Fibroblast of lung (primary cell): ENCODE measurements around the gene ZBTB7C. TPM values are rescaled to one million over a fixed set of nuclear protein-coding genes. Genes with fewer than 3 reads are reported as not detected.

ENCODE experiments used
- DNase-seq, 2 donors: peaks; one replicate each; pipeline versions ENCODE4 v3.0.0 to v3.0.0-alpha.2; 2010; ENCODE audit warnings: low read depth in 2 of 2
- H2AFZ ChIP-seq: 2 replicates; pipeline ENCODE4 v1.5.1; 2012; ENCODE audit warnings: low read length, control low read depth, inconsistent platforms
- H3K27ac ChIP-seq: 2 replicates; pipeline ENCODE4 v1.5.1; 2011; ENCODE audit warnings: low read length, control low read depth; ENCODE audit not compliant: insufficient read depth
- H3K27me3 ChIP-seq: 2 replicates; pipeline ENCODE4 v1.5.1; 2011; ENCODE audit warnings: mild to moderate bottlenecking, low read length; ENCODE audit not compliant: control insufficient read depth, insufficient read depth
- H3K36me3 ChIP-seq: 2 replicates; pipeline ENCODE4 v1.5.1; 2011; ENCODE audit warnings: low read length; ENCODE audit not compliant: control insufficient read depth, insufficient read depth
- H3K4me1 ChIP-seq: 2 replicates; pipeline ENCODE4 v1.5.1; 2011; ENCODE audit warnings: low read length; ENCODE audit not compliant: control insufficient read depth, insufficient read depth; ENCODE audit errors: extremely low read depth
- H3K4me2 ChIP-seq: 2 replicates; pipeline ENCODE4 v1.5.1; 2011; ENCODE audit warnings: low read length, control low read depth; ENCODE audit not compliant: insufficient read depth; ENCODE audit errors: extremely low read depth
- H3K4me3 ChIP-seq, 4 experiments: fragments of 200-600 bp in 1 of 4; sonication (generic) in 1 of 4; replicated peaks in 1 of 4; 2 replicates each; pipeline ENCODE4 v1.5.1; 2011 to 2016; ENCODE audit warnings: low read length in 4 of 4, low read depth in 3 of 4, mild to moderate bottlenecking in 3 of 4, control low read depth in 2 of 4, inconsistent platforms in 1 of 4, mixed read lengths in 1 of 4; ENCODE audit not compliant: insufficient read depth in 1 of 4; ENCODE audit errors: control extremely low read depth in 1 of 4
- H3K79me2 ChIP-seq: 2 replicates; pipeline ENCODE4 v1.5.1; 2012; ENCODE audit warnings: mild to moderate bottlenecking, low read length, inconsistent platforms; ENCODE audit not compliant: control insufficient read depth, insufficient read depth
- H3K9ac ChIP-seq: 2 replicates; pipeline ENCODE4 v1.5.1; 2011; ENCODE audit warnings: mild to moderate bottlenecking, low read length, control low read depth; ENCODE audit not compliant: insufficient read depth
- H3K9me3 ChIP-seq: 2 replicates; pipeline ENCODE4 v1.5.1; 2012; ENCODE audit warnings: low read depth, low read length; ENCODE audit not compliant: control insufficient read depth, insufficient read depth
- H4K20me1 ChIP-seq: 2 replicates; pipeline ENCODE4 v1.5.1; 2011; ENCODE audit warnings: low read length; ENCODE audit not compliant: control insufficient read depth, insufficient read depth; ENCODE audit errors: extremely low read depth
- CTCF ChIP-seq, 2 donors: IDR thresholded peaks in 1 of 2; conservative IDR thresholded peaks in 1 of 2; 1 replicate in 1 of 2; 2 replicates in 1 of 2; pipeline ENCODE4 v1.5.1; 2011 to 2012; ENCODE audit warnings: low read length in 2 of 2, control low read depth in 1 of 2, inconsistent platforms in 1 of 2, low read depth in 1 of 2, mild to moderate bottlenecking in 1 of 2
- EZH2 ChIP-seq: IDR thresholded peaks from 2 replicates; pipeline ENCODE4 v1.5.1; 2012; ENCODE audit warnings: low read length, control low read depth, mild to moderate bottlenecking; ENCODE audit errors: missing control alignments
- polyA plus RNA-seq, 2 donors: library from polyadenylated mRNA; depleted of rRNA in 1 of 2; stranded (reverse) in 1 of 2; unstranded in 1 of 2; fragments of >200 nt; gene quantifications; 2 replicates each; pipeline ENCODE4 v1.2.1, GENCODE V29; 2011 to 2012; ENCODE audit warnings: missing spikeins in 1 of 2
- total RNA-seq: library from RNA; depleted of rRNA; stranded (reverse); fragments of >200 nt; gene quantifications from 2 replicates; pipeline ENCODE4 v1.2.1, GENCODE V29; 2014

ZBTB7C gene
- total and polyA plus RNA-seq, 2 donors (not counting 1 experiment from before 2014, with no cell fraction given): 0.19 to 0.33 TPM

- Histone ChIP-seq H3K4me3 (no peak overlapping the region), H3K27ac (no peak overlapping the region), H3K9me3 (no peaks in the 10 kb centered on the region), H3K9ac (no peak overlapping the region), H3K79me2 (no peaks in the 10 kb centered on the region), H3K4me1 (no peaks in the 10 kb centered on the region), H3K36me3 (no peaks in the 10 kb centered on the region), H3K27me3 (no peaks in the 10 kb centered on the region), H3K4me2 (no peak overlapping the region), H4K20me1 (no peaks in the 10 kb centered on the region), H2AFZ (no peak overlapping the region)
- peak in 1 of 2 donors; percentile 4 for TF ChIP-seq CTCF (conservative IDR thresholded peaks at IDR 0.05 in 1 of 2, IDR thresholded peaks at IDR 0.05 in 1 of 2; ENCODE audit: low read depth in 1 of 2, low read length in 2 of 2)
- no peak for TF ChIP-seq EZH2
- DNase-seq: no peak
These were observed 371.5 kb downstream of the ZBTB7C start for GRCh38 chr18:48037481-48038271.

DNA sequence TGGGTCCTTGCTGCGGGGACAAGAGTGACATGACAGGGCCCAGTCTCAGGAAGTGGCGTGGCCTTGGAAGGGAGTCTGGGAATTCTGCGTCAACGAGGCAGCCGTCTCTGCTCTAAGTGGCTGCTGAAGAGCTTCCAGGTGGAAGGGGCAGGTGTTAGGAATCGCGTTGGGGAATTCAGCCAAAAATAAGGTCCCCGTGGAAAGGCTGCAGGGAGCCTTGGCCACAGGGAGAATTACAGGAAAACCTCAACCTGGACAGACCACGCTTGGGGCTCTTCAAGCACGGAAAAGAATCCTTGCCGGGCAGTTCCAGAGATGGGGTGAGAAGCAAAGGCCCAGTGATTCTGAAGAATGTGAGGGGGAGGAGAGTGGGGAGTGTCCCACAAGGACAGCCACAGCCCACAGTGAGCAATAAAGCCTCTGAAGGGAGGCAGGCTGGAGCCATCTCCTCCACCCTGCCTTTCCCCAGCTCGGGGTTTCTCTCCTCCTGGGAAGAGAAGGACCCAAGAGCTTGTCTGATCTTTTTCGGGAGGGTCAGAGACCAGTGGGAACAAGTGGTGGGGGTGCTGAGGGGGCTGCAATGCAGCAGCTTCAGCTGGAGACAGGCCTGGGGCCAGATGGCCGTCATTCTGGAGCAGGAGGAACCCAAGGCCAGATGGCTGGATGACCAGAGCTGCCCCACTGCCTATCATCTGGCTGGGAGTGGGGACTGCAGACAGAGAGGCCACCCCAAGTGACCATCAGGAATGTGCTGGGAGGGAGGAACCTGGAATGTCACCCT lies 372.4 kb downstream of the ZBTB7C start:
- Histone ChIP-seq H3K9me3 (no peaks in the 10 kb centered on the region), H3K27me3 (no peaks in the 10 kb centered on the region), H3K9ac (no peak overlapping the region), H4K20me1 (no peaks in the 10 kb centered on the region), H3K27ac (no peak overlapping the region), H3K79me2 (no peaks in the 10 kb centered on the region), H2AFZ (no peak overlapping the region), H3K4me1 (no peaks in the 10 kb centered on the region), H3K4me3 (no peak overlapping the region), H3K36me3 (no peaks in the 10 kb centered on the region), H3K4me2 (no peak overlapping the region)
- no peak for DNase-seq
- no peak for TF ChIP-seq CTCF (conservative IDR thresholded peaks at IDR 0.05 in 1 of 2, IDR thresholded peaks at IDR 0.05 in 1 of 2; ENCODE audit: low read depth in 1 of 2, low read length in 2 of 2)
- TF ChIP-seq EZH2: no peak

GRCh38 chr18:48036226-48036625 lies 373.0 kb downstream of the ZBTB7C start:
- no peaks in the 10 kb centered on the region for H4K20me1 ChIP-seq
- no peak overlapping the region for H2AFZ ChIP-seq
- peak in 1 of 2 donors; percentile 18 for DNase-seq
- H3K9ac ChIP-seq: no peak overlapping the region
- no peaks in the 10 kb centered on the region for H3K36me3 ChIP-seq
- no peaks in the 10 kb centered on the region for H3K79me2 ChIP-seq
- H3K27me3 ChIP-seq: no peaks in the 10 kb centered on the region
- no peaks in the 10 kb centered on the region for H3K9me3 ChIP-seq
- H3K4me1 ChIP-seq: no peaks in the 10 kb centered on the region
- H3K27ac ChIP-seq: no peak overlapping the region
- TF ChIP-seq CTCF (conservative IDR thresholded peaks at IDR 0.05 in 1 of 2, IDR thresholded peaks at IDR 0.05 in 1 of 2; ENCODE audit: low read depth in 1 of 2, low read length in 2 of 2) (no peak), EZH2 (no peak)
- H3K4me2 ChIP-seq: no peak overlapping the region
- no peak overlapping the region for H3K4me3 ChIP-seq
